Epidermal melanocyte (primary cell): ENCODE data around the gene ST6GALNAC6.

ENCODE experiments used
- DNase-seq: peaks from one replicate; pipeline ENCODE4 v3.0.0; 2011; ENCODE audit warnings: low spot score; ENCODE audit not compliant: insufficient read length

ST6GALNAC6 gene

GRCh38 chr9:127899128-127899943 is at the start of gene ST6GALNAC6:
ST6GALNAC6 (minus strand) TSS chr9:127899603; CDS start chr9:127897981, 1,622 bp downstream.
- DNase-seq, result peak; percentile 64

- no peak for DNase-seq
Measured at GRCh38 chr9:127947841-127948710, 48.7 kb upstream of the ST6GALNAC6 start.

GRCh38 chr9:127946728-127947127 is 47.3 kb upstream of the ST6GALNAC6 start:
- no peak for DNase-seq

- no peak for DNase-seq
Measured at GRCh38 chr9:127945942-127946341, 46.5 kb upstream of the ST6GALNAC6 start.

GRCh38 chr9:127945338-127945737 is 45.9 kb upstream of the ST6GALNAC6 start:
- DNase-seq, result no peak

- DNase-seq, result no peak
Measured at GRCh38 chr9:127944586-127945218, 45.3 kb upstream of the ST6GALNAC6 start.

GRCh38 chr9:127943731-127944144 is 44.3 kb upstream of the ST6GALNAC6 start:
- peak; percentile 64 for DNase-seq

- DNase-seq, result no peak
Measured at GRCh38 chr9:127943011-127943662, 43.7 kb upstream of the ST6GALNAC6 start.

- no peak for DNase-seq
Measured at GRCh38 chr9:127942216-127943010, 43.0 kb upstream of the ST6GALNAC6 start.

- no peak for DNase-seq
Measured at GRCh38 chr9:127941961-127942215, 42.5 kb upstream of the ST6GALNAC6 start.

- no peak for DNase-seq
Measured at GRCh38 chr9:127941062-127941960, 41.9 kb upstream of the ST6GALNAC6 start.

GRCh38 chr9:127940593-127940992 is 41.2 kb upstream of the ST6GALNAC6 start:
- DNase-seq, result no peak

GRCh38 chr9:127938298-127938690 is 38.9 kb upstream of the ST6GALNAC6 start:
- no peak for DNase-seq

GRCh38 chr9:127937388-127938297 is 38.2 kb upstream of the ST6GALNAC6 start, which contains the start of gene DPM2:
DPM2 (minus strand) TSS chr9:127937854; CDS start chr9:127937820, 34 bp downstream.
- peak; percentile 97 for DNase-seq

- no peak for DNase-seq
Measured at GRCh38 chr9:127937056-127937387, 37.6 kb upstream of the ST6GALNAC6 start.

GRCh38 chr9:127936347-127936852 is 37.0 kb upstream of the ST6GALNAC6 start:
- no peak for DNase-seq

GRCh38 chr9:127935765-127936221 is 36.4 kb upstream of the ST6GALNAC6 start:
- DNase-seq, result no peak

GRCh38 chr9:127934986-127935385 is 35.6 kb upstream of the ST6GALNAC6 start:
- no peak for DNase-seq
